HTR-8/SVneo (cell line): Measurements from ENCODE around the gene PFKL.
A peak's percentile ranks its signal among the peaks of the same experiment; 100 is the strongest.

Experiments used
- DNase-seq: peaks from one replicate; pipeline ENCODE4 v3.0.0; 2011; ENCODE audit warnings: low spot score, mixed read lengths; ENCODE audit not compliant: insufficient read length
- FAIRE-seq: peaks from 2 replicates; lab custom pipeline; 2011; peaks lifted over from hg19 to GRCh38; lab: Jason Lieb, UNC

Gene PFKL

DNA sequence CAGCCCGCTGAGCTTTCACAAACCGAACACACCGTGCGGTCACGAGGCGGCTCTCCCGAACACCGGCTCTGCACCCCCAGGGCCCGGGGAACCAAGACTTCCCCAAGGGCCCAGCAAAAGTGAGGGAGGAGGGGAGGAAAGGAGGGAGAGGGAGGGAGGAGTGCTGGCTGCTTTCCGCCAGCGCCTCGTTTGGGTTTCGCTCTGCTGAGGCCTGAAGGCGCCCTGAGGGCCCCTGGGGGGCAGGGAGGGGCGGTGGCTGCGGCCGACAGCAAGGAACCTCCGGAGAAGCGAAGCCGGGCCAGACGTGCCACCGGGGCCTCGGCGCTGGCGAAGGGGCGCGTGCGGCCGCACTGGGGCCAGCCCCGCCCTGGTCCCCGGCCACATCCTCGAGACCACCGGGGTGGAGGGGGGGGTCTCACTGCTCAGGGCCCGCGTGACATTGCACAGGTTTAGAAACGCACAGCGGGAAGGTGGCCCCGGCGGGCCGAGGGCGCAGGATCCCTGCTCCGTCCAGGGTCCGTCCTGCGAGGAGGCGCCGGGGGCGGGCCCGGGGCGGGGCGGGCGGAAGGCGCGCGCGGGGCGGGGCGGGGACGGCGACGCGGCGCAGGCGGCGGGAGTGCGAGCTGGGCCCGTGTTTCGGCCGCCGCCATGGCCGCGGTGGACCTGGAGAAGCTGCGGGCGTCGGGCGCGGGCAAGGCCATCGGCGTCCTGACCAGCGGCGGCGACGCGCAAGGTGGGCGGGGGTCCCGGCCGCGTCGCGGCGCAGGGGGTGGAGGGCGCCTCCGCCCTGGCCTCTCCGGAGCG lies at the start of gene PFKL:
PFKL (plus strand) TSS at position 596 of the 804 bp plus-strand sequence; CDS start at position 649, 53 bp downstream.
- FAIRE-seq (no peak), DNase-seq (peak; percentile 81)

- FAIRE-seq, result no peak
- DNase-seq, result no peak
Measured at GRCh38 chr21:44253832-44254710, 45.8 kb upstream of the PFKL start.

DNA sequence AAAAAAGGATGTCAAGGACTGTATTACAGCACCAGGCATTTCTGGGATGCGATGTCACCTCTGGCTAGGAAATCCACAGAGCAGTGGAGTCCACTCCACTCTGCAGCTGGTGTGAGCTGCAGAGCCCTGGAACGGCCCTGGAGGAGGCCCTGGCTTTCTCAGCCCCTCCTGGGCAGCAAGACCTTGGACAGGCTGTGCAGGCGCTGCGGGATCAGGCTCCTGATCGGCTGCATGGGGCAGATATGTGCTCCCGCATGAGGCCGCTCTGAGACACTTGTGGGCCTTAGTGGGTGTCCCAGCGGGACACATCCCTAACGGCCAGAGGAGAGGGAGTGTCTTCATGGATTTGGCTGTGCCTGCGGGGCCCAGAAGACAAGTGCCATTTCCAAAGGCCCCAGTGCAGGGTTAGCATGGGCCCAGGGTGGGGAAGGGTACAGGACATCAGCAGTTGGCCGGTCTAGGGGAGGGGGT lies 44.3 kb upstream of the PFKL start:
- FAIRE-seq (no peak), DNase-seq (no peak)

- FAIRE-seq, result no peak
Measured at GRCh38 chr21:44258056-44258725, 41.7 kb upstream of the PFKL start.

GRCh38 chr21:44259082-44259705 lies 40.7 kb upstream of the PFKL start:
- FAIRE-seq (no peak), DNase-seq (no peak)

More at GRCh38 chr21:44258056-44258725, 41.7 kb upstream of the PFKL start:
- DNase-seq, result no peak

DNA sequence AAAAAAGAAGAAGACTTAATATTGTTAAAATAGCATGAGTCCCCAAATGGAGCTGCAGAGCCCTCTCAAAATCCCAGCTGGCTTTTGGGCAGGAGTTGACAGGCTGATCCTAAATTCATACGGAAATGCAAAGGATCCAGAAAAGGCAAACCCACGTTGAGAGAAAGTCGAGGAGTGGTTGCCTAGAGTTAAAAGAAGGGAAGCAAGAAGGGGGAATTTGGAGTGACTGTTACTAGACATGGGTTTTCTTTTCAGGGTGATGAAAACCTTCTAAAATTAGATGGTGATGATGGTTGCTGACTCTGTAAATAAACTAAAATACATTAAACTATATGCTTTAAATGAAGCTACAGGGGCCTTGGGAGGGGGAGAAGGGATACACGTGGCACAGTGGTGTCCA lies 39.8 kb upstream of the PFKL start:
- DNase-seq (no peak), FAIRE-seq (no peak)

DNA sequence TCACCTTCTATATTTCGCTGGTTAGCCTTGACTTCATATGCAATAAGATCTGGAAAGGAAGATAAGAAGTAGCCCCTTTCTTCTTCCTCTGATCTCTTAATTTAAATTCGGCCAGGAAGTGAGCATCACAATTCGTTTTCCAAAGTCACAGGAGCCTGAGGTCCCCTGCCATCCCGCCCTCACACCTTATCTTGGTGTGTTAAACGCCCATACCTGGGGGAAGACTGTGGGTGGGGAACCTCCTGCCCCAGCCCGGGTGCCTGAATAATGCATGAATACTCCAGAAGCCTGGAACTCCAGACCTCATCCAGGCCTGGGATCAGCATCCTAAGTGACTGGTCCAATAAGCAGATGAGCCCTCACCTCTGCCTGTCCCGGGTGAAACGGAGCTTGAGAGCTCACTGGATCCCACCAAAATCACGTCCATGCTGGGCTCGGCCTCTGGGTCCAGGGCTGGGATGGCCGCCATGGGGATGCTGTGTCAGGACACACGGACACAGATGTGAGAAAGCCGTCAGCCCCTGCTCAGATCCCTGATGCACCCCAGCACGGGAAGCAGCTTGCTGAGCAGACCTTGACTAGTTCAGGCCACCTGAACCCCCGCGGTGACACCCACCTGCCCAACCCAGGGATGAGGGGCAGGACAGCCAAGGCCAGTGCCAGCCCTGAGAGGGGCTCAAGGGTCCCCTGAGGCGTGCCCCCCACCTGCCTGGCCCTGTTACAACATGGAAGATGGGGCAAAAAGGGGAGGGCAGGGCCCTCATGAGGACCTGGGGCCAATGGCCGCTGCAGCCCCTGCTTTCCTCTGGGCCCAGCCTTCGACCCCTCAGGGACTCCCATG lies 38.8 kb upstream of the PFKL start:
- FAIRE-seq, result no peak

DNA sequence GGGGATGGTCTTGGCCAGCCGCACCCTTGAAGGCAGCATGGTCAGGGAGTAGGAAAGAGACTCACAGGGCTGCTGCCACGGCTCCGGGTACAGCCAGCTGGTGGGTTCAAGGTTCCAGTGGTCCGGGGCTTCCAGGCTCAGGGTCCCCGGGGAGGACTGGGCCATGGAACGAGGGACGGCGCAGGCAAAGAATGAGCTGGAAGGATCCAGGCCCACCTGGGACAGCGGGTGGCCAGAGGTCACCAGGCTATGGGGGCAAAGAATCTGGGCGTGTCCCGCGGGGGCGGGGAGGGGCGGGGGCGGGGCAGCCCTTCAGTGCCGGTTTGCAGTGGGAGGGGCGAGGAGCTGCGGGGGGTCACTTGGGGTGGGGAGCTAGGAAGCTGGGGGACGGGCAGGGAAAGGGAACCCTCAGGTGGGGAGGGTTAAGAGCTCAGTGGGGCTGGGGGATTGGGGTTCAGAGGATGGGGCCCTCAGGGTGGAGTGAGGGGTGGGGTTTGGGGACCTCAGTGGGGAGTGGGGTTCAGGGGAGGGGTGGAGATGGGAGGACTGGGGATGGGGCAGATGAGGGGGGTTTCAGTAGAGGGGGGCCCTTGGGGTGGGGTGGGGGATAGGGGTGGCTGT lies 38.1 kb upstream of the PFKL start, which contains the start of gene DNMT3L:
DNMT3L (minus strand) TSS at position 223 of the 621 bp plus-strand sequence. CDS start 638 bp downstream, outside the sequence.
- DNase-seq (no peak), FAIRE-seq (no peak)

More for the DNA sequence above, 38.8 kb upstream of the PFKL start:
- no peak for DNase-seq

DNA sequence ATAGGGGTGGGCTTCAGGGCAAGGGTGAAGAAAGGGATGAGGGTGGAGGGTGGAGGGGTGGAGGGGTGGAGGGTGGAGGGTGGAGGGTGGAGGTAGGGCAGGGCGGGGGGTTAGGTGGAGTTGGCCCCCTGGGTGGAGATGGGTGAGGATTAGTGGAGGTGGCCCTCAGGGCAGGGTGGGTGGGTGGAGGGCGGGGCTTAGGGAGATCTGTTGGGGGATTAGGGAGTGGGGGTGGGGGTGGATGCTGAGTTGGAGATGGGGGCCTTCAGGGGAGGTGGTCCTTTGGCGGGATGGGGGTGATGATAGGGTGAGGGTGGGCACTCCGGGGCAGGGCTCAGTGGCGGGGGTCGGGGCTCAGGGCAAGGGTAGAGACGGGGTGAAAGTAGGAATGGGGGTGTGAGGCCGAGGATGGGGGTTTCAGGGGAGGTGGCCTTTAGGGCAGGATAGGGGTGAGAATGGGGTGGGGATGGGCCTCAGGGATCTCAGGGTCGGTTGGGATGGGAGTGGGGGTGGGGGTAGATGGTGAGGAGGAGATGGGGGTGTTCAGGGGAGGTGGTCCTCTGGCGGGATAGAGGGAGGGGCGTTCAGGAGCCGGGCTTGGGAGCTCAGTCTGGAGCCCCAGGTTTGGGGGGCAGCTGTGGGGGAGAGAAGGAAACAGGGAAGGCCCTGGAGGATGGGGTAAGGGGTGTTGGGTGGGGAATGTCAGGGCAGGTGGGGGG lies 37.4 kb upstream of the PFKL start:
- no peak for FAIRE-seq

GRCh38 chr21:44263221-44263760 lies 36.6 kb upstream of the PFKL start:
- DNase-seq (no peak), FAIRE-seq (no peak)

More for the DNA sequence above, 37.4 kb upstream of the PFKL start:
- DNase-seq, result no peak

DNA sequence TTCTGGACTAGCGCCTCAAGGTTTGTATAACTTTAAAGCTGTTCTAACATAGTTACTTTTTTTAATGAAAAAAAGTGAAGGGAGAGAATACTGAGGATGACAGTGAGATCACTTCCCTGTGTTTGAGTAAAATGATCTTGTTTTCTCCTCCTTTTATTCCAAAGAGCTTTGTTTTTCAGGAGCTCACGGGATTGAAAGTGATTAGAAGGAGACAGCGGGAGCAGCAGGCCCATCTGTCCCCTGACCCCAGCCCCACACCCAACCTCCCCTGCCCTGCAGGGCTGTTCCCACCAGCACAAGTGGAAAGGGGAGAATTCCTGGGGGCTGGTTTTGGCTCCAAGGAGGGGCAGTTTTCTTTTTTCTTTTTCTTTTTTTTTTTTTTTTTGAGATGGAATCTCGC lies 36.1 kb upstream of the PFKL start:
- no peak for DNase-seq

DNA sequence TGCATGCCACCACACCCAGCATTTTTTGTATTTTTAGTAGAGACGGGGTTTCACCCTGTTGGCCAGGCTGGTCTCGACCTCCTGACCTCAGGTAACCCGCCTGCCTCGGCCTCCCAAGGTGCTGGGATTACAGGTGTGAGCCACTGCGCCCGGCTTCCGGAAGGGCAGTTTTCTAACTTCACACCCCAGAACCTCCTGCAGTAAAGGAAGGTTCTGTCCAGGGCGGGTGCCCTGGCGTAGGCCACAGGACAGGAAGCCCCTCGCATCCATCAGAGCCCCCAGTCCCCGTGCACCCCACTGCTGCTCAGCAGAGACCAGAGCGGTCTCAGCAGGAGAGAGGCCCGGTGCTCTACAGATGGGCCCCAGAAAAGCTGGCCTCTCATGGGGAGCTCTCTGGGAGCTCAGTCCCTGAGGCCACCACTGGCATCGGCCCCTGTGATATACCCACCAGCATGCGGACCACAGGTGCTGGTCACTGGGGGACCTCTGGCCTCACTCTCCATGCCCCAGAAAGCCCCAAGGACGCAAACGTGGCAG lies 34.1 kb upstream of the PFKL start:
- FAIRE-seq, result no peak
- no peak for DNase-seq

More for the DNA sequence above, 36.1 kb upstream of the PFKL start:
- no peak for FAIRE-seq

DNA sequence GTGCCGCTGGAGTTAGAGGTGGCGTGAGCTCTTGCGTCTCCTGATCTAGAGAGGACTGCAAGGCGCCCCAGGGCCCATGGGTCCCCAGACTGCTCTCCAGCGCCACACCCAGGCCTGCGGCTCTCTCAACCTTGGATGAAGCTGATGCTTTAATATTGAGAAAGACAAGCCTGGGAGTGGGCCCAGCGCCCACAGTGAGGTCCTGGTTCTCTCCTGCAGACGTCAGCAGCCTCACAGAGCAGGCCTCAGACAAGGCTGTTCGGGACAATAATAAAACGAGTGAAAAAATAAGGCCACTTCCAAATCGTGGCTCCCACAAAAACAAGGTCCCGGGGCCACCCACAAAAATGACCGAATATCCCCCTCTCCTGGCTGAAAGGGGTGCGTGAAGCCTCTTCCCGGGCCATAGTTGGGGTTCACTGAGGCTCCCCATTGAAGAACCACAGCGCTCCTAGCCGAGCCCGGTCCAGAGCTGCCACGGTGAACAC lies 32.2 kb upstream of the PFKL start:
- FAIRE-seq, result no peak
- DNase-seq, result no peak

DNA sequence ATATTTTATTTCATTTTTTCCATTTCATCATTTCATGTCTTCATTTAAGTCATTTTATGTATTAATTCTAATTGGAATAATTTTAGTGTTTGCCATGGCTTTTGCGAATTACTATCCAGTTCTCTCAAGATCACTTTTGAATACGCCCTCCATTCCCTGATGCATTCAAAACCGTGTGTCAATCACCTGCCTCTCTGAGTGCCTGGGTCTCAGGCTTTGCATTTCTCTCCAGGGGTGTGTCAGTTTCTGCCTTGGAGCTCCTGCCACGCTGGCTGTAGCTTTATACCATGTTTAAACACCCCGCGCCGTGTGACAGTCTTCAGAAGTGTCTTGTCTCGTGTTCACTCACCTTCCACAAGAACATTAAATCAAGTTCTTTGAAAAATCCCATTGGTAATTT lies 30.8 kb upstream of the PFKL start:
- no peak for FAIRE-seq
- no peak for DNase-seq

DNA sequence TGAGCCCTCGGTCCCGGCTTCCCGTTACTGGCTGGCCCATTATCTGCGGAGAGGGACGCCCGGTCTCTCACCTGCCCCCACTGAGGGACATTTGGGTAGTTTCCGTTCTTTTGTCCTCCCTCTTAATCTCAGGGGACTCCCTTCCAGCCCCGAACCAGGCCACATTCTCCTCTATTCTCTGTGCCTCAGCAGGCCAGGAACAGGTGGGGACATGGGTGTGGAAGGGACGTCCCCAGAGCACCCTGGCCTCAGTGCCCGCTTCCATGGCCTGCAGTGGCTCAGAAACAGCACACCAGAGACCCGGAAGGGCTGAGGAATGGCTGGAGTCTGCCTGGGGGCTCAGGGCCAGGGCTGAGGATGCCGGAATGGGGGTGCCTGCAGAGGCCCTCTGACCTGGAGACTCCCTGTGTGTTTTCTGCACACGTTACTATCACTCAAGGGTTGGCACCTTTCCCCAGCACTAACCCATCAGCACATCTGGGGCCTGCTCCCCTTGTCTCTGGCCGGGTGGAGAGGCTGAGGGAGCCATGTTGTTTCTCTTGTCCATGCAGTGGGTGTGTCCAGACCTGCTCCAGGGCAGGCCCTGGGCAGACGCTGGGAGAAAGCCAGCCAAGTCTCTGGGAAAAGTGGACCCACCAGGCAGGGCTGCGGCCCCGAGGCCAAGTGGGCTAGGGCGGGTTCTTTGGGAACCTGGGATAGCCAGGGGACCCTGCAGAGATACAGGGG lies 28.1 kb upstream of the PFKL start:
- FAIRE-seq (no peak), DNase-seq (no peak)

DNA sequence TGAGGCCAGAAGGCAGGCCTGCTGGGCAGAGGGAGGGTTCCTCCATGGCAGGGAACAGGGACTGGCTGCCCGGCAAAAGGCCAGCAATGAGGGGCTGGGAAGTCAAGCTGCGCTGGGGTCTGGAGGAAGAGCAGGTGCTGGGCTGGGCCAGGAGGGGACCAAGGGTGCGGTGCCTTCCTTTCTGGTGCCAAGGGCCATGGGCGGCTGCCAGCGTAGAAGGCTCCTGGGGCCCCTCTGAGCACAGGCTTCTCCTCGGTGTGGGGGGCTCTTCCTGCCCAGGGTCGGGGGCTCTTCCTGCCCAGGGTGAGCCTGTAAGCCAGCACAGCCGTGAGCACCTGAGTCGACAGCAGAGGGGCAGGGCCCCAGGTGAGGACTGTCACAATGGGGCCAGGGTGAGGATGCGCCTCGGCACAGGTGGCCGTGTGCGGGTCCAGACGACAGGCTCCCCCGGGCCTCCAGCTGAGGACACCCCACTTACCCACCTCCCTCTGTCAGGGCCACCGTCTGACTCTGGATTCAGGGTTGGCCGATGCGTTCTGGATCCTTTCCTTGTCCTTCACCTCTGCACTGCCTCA lies 27.5 kb upstream of the PFKL start:
- DNase-seq, result no peak
- no peak for FAIRE-seq
